Stimulated activated CD4-positive, alpha-beta T cell treated with anti-CD3 and anti-CD28 coated beads, Interleukin-12 subunit alpha, Interleukin-12 subunit beta, amount 100 ng/mL, for 24 hours (primary cell): ENCODE measurements around the gene ALDH1B1.

Source experiments
- DNase-seq, 2 experiments: peaks; one replicate each; pipeline ENCODE4 v3.0.0-alpha.2; 2020; ENCODE audit warnings: low read depth in 2 of 2

The ALDH1B1 gene

GRCh38 chr9:38392235-38393127, at the start of gene ALDH1B1:
TSS of gene ALDH1B1 (plus strand) at chr9:38392702. CDS start at chr9:38395749, 3,047 bp downstream.
- peak; percentile 34 to 67 for DNase-seq

- DNase-seq = no peak
Observed at GRCh38 chr9:38343037-38343436, 49.5 kb upstream of the ALDH1B1 start.

- DNase-seq = no peak
Observed at GRCh38 chr9:38343552-38343951, 49.0 kb upstream of the ALDH1B1 start.

GRCh38 chr9:38344566-38345324, 47.8 kb upstream of the ALDH1B1 start:
- no peak for DNase-seq

GRCh38 chr9:38345851-38346755, 46.4 kb upstream of the ALDH1B1 start:
- DNase-seq = no peak

- DNase-seq = no peak
Observed at GRCh38 chr9:38346811-38347210, 45.7 kb upstream of the ALDH1B1 start.

GRCh38 chr9:38347271-38347671, 45.2 kb upstream of the ALDH1B1 start:
- DNase-seq = no peak

GRCh38 chr9:38347946-38348345, 44.6 kb upstream of the ALDH1B1 start:
- no peak for DNase-seq

GRCh38 chr9:38350529-38350928, 42.0 kb upstream of the ALDH1B1 start:
- DNase-seq = no peak

- DNase-seq = no peak
Observed at GRCh38 chr9:38352530-38353328, 39.8 kb upstream of the ALDH1B1 start.

- no peak for DNase-seq
Observed at GRCh38 chr9:38355115-38355514, 37.4 kb upstream of the ALDH1B1 start.

GRCh38 chr9:38355517-38356120, 36.9 kb upstream of the ALDH1B1 start:
- no peak for DNase-seq

- DNase-seq = no peak
Observed at GRCh38 chr9:38356851-38357250, 35.7 kb upstream of the ALDH1B1 start.

- no peak for DNase-seq
Observed at GRCh38 chr9:38357350-38358114, 35.0 kb upstream of the ALDH1B1 start.

GRCh38 chr9:38358390-38359296, 33.9 kb upstream of the ALDH1B1 start:
- no peak for DNase-seq

- DNase-seq = no peak
Observed at GRCh38 chr9:38359297-38359653, 33.2 kb upstream of the ALDH1B1 start.

- DNase-seq = no peak
Observed at GRCh38 chr9:38359689-38360385, 32.7 kb upstream of the ALDH1B1 start.

GRCh38 chr9:38360839-38361472, 31.5 kb upstream of the ALDH1B1 start:
- DNase-seq = no peak
